ENCODE data around the gene BICRA.
A peak's percentile ranks its signal among the peaks of the same experiment; 100 is the strongest.

DNA sequence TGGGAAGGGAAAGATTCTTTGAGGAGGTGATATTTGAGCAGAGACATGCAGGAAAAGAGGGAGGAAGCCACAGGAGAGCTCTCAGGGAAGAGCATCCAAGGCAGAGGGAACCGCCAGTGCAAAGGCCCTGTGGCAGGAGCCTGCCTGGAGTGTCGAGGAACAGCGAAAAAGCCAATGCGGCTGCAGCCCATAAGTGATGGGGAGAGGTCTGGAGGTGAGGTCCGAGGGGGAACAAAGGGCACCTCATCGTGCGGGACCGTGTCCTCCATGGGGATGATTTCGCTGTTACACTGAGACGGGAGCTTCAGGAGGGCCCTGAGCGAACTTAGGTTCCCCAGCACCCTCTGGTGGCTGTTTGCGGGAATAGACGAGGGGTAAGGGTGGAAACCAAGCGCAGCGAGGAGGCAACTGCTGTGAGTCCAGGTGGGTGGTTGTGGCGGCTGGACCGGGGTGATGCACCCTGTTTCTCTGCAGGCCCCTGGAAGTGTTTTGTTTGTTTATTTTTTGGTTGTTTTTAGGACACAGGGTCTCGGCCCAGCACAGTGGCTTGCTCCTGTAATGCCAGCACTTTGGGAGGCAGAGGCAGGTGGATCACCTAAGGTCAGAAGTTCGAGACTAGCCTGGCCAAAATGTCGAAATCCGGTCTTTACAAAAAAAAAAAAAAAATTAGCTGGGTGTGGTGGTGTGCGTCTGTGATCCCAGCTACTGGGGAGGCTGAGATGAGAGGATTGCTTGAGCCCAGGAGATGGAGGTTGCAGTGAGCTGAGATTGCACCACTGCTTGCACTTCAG is 98.4 kb downstream of the BICRA start:
- TF ChIP-seq CTCF (IDR thresholded peaks at IDR 0.05), result peak; percentile 69
- no peak for TF ChIP-seq EZH2 (IDR thresholded peaks at IDR 0.05; ENCODE audit: borderline replicate concordance, insufficient read depth, low read depth, low read length, poor library complexity, severe bottlenecking)
